KMS-11 (cell line): Measurements from ENCODE around the gene JAG2.

Source experiments
- H2AFZ ChIP-seq: fragments of 200-600 bp; sonication (generic); 2 replicates; pipeline ENCODE4 v1.6.1; 2016; ENCODE audit warnings: antibody characterized with exemption, mixed run types, low read depth
- H3K27ac ChIP-seq: fragments of 200-600 bp; sonication (generic); 2 replicates; pipeline ENCODE4 v1.6.1; 2016; ENCODE audit warnings: mild to moderate bottlenecking, mixed run types
- H3K27me3 ChIP-seq: fragments of 200-600 bp; sonication (generic); 2 replicates; pipeline ENCODE4 v1.6.1; 2017; ENCODE audit warnings: mild to moderate bottlenecking, low read depth, mixed run types, moderate library complexity; ENCODE audit not compliant: insufficient read depth
- H3K36me3 ChIP-seq: fragments of 200-600 bp; sonication (generic); 2 replicates; pipeline ENCODE4 v1.6.1; 2017; ENCODE audit warnings: mild to moderate bottlenecking, mixed run types; ENCODE audit not compliant: insufficient read depth
- H3K4me1 ChIP-seq: fragments of 200-600 bp; sonication (generic); 2 replicates; pipeline ENCODE4 v1.6.1; 2016; ENCODE audit warnings: mild to moderate bottlenecking, low read depth, mixed run types; ENCODE audit not compliant: poor library complexity, severe bottlenecking
- H3K4me2 ChIP-seq: fragments of 200-600 bp; sonication (generic); 2 replicates; pipeline ENCODE4 v1.7.0; 2016; ENCODE audit warnings: mild to moderate bottlenecking, mixed run types
- H3K4me3 ChIP-seq: fragments of 200-600 bp; sonication (generic); IDR thresholded peaks from 2 replicates; pipeline ENCODE4 v1.6.1; 2017; ENCODE audit warnings: low read depth, low read length, mixed read lengths; ENCODE audit not compliant: insufficient read depth
- H3K79me2 ChIP-seq: fragments of 200-600 bp; sonication (generic); 2 replicates; pipeline ENCODE4 v1.6.1; 2016; ENCODE audit warnings: low read depth, mixed run types; ENCODE audit not compliant: insufficient read depth
- H3K9ac ChIP-seq: fragments of 200-600 bp; sonication (generic); 2 replicates; pipeline ENCODE4 v1.6.1; 2016; ENCODE audit warnings: mild to moderate bottlenecking, mixed run types
- H4K20me1 ChIP-seq: fragments of 200-600 bp; sonication (generic); 2 replicates; pipeline ENCODE4 v1.6.1; 2016; ENCODE audit warnings: mild to moderate bottlenecking, mixed run types; ENCODE audit not compliant: insufficient read depth
- TF ChIP-seq, protein P1 (sequence below): fragments of 200-600 bp; sonication (generic); conservative IDR thresholded peaks from 2 replicates; pipeline ENCODE4 v1.6.1; 2017; ENCODE audit warnings: low read depth, mild to moderate bottlenecking, antibody characterized with exemption, low read length, moderate library complexity, mixed read lengths

Gene JAG2

GRCh38 chr14:105156414-105157375, 11.9 kb downstream of the JAG2 start:
- Histone ChIP-seq H3K4me3 (no peak overlapping the region), H3K36me3 (no peaks in the 10 kb centered on the region), H3K79me2 (no peaks in the 10 kb centered on the region), H4K20me1 (no peaks in the 10 kb centered on the region), H3K4me2 (no peak overlapping the region), H3K27me3 (no peaks in the 10 kb centered on the region), H3K9ac (no peak overlapping the region), H2AFZ (no peak overlapping the region), H3K27ac (no peak overlapping the region), H3K4me1 (no peaks in the 10 kb centered on the region)
- TF ChIP-seq, protein P1, sequence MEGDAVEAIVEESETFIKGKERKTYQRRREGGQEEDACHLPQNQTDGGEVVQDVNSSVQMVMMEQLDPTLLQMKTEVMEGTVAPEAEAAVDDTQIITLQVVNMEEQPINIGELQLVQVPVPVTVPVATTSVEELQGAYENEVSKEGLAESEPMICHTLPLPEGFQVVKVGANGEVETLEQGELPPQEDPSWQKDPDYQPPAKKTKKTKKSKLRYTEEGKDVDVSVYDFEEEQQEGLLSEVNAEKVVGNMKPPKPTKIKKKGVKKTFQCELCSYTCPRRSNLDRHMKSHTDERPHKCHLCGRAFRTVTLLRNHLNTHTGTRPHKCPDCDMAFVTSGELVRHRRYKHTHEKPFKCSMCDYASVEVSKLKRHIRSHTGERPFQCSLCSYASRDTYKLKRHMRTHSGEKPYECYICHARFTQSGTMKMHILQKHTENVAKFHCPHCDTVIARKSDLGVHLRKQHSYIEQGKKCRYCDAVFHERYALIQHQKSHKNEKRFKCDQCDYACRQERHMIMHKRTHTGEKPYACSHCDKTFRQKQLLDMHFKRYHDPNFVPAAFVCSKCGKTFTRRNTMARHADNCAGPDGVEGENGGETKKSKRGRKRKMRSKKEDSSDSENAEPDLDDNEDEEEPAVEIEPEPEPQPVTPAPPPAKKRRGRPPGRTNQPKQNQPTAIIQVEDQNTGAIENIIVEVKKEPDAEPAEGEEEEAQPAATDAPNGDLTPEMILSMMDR: no peak

DNA sequence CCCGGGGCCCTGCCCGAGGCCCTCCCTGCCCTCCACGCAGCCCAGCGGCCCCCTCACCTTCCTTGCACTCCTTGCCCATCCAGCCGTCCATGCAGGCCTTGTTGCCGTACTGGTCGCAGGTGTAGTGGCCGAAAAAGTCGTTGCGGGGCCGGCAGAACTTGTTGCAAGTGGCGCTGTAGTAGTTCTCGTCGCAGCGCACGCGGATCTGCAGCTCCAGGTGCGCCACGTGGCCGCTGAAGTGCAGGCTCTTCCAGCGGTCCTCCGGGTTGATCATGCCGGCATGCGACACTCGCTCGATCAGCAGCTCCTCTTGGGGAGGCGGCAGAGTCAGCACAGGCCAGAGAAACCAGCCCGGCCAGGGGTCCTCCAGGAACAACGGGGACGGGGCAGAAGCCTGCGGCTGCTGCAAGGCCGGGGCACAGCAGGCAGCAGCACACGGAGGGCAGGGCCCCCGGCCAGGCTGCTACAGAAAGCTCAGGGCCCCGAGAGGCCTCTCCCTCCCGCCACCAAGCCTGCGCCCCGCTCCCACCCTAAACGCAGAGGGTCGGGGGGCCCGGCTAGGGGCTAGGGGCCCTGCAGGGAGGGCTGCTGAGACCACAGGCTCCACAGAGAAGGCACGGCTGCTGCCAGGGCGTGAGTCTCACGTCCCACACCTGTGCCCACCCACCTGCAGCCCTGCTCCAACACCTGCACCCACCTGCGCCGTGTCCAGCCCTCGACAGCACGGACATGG, 12.7 kb downstream of the JAG2 start:
- H3K27ac ChIP-seq: no peak overlapping the region
- H4K20me1 ChIP-seq: no peaks in the 10 kb centered on the region
- H3K4me3 ChIP-seq: no peak overlapping the region
- no peaks in the 10 kb centered on the region for H3K79me2 ChIP-seq
- H3K4me2 ChIP-seq: no peak overlapping the region
- H3K36me3 ChIP-seq: no peaks in the 10 kb centered on the region
- TF ChIP-seq, protein P1: no peak
- no peak overlapping the region for H3K9ac ChIP-seq
- no peaks in the 10 kb centered on the region for H3K4me1 ChIP-seq
- no peaks in the 10 kb centered on the region for H3K27me3 ChIP-seq
- no peak overlapping the region for H2AFZ ChIP-seq

- H3K27me3 ChIP-seq: no peaks in the 10 kb centered on the region
- no peak overlapping the region for H3K9ac ChIP-seq
- H3K79me2 ChIP-seq: no peaks in the 10 kb centered on the region
- no peak overlapping the region for H2AFZ ChIP-seq
- TF ChIP-seq, protein P1: no peak
- H3K4me3 ChIP-seq: no peak overlapping the region
- no peak overlapping the region for H3K27ac ChIP-seq
- no peaks in the 10 kb centered on the region for H4K20me1 ChIP-seq
- H3K4me1 ChIP-seq: no peaks in the 10 kb centered on the region
- no peak overlapping the region for H3K4me2 ChIP-seq
- H3K36me3 ChIP-seq: no peaks in the 10 kb centered on the region
These were observed 13.4 kb downstream of the JAG2 start for GRCh38 chr14:105155071-105155651.

GRCh38 chr14:105154476-105154871, 14.1 kb downstream of the JAG2 start:
- no peaks in the 10 kb centered on the region for H3K36me3 ChIP-seq
- H3K27me3 ChIP-seq: no peaks in the 10 kb centered on the region
- no peak overlapping the region for H3K27ac ChIP-seq
- no peaks in the 10 kb centered on the region for H3K79me2 ChIP-seq
- no peaks in the 10 kb centered on the region for H4K20me1 ChIP-seq
- H2AFZ ChIP-seq: no peak overlapping the region
- no peak overlapping the region for H3K4me3 ChIP-seq
- TF ChIP-seq, protein P1: no peak
- H3K4me2 ChIP-seq: no peak overlapping the region
- no peaks in the 10 kb centered on the region for H3K4me1 ChIP-seq
- no peak overlapping the region for H3K9ac ChIP-seq
